ENCODE data around the gene MSRB3. TPM values are rescaled to one million over a fixed set of nuclear protein-coding genes. Genes with fewer than 3 reads are reported as not detected.

MSRB3 gene
- total RNA-seq, 4 donors from 2014 or later = 29.1 to 61.5 (median 50.4) TPM

- TF ChIP-seq CTCF (IDR thresholded peaks at IDR 0.05; ENCODE audit: low read depth) = no peak
Observed at GRCh38 chr12:65477721-65478120, 199.2 kb downstream of the MSRB3 start.

GRCh38 chr12:65488197-65488596 is 209.7 kb downstream of the MSRB3 start:
- TF ChIP-seq CTCF (IDR thresholded peaks at IDR 0.05; ENCODE audit: low read depth) = no peak

DNA sequence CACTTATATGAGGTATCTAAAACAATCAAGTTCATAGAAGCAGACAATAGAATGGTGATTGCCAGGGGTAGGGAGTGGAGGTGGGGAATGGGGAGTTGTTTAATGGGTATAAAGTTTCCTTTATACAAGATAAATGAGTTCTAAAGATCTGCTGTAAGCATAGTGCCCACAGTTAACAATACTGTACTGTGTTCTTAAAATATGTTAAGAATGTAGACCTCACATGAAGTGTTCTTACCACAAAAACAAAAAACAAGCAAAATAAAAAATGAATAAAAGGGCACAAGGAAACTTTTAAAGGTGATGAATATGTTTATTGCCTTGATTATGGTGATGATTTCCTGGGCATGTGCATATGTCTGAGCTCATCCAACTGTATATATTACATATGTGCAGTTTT is 211.8 kb downstream of the MSRB3 start:
- TF ChIP-seq CTCF (IDR thresholded peaks at IDR 0.05; ENCODE audit: low read depth) = no peak

GRCh38 chr12:65492998-65493912 is 214.8 kb downstream of the MSRB3 start:
- no peak for TF ChIP-seq CTCF (IDR thresholded peaks at IDR 0.05; ENCODE audit: low read depth)

- TF ChIP-seq CTCF (IDR thresholded peaks at IDR 0.05; ENCODE audit: low read depth) = no peak
Observed at GRCh38 chr12:65493913-65494245, 215.4 kb downstream of the MSRB3 start.

GRCh38 chr12:65494537-65494936 is 216.1 kb downstream of the MSRB3 start:
- TF ChIP-seq CTCF (IDR thresholded peaks at IDR 0.05; ENCODE audit: low read depth) = no peak

DNA sequence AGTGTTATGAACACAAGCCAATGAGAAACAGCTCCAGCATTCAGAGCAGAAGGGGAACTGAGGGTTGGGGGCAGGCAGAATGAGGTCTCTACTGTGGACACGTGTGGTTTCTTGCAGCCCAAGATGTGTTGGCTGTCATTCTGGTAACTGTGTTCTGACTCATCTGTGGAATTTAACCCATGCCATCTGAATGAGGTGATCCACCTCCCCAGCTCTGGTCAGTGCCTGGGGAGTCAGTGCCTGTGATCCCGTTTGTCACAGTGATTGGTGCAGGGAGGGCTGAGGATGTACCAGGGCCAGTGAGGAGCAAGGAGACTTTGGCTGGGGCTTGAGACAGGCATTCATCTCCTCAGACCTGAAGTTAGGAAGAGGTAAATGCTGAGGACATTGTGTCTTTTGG is 216.8 kb downstream of the MSRB3 start:
- no peak for TF ChIP-seq CTCF (IDR thresholded peaks at IDR 0.05; ENCODE audit: low read depth)
